Embryonic facial prominence (tissue), 1 donor: Measurements from ENCODE around the gene ZNF521.
"Not testable (repeated sequence)": the region's sequence is repeated elsewhere in the genome, so short reads cannot be mapped to it uniquely, and the experiment has no call there.

Experiments
- DNase-seq: peaks from one replicate; pipeline ENCODE4 v3.0.0-alpha.2; 2016; ENCODE audit errors: extremely low spot score

ZNF521 gene

GRCh38 chr18:25289001-25289631, 62.9 kb downstream of the ZNF521 start:
- peak; percentile 76 for DNase-seq

GRCh38 chr18:25288340-25288938, 63.5 kb downstream of the ZNF521 start:
- no peak for DNase-seq

- DNase-seq = no peak
Measured at GRCh38 chr18:25287106-25287505, 64.9 kb downstream of the ZNF521 start.

- no peak for DNase-seq
Measured at GRCh38 chr18:25284861-25285550, 67.0 kb downstream of the ZNF521 start.

- DNase-seq = no peak
Measured at GRCh38 chr18:25284281-25284680, 67.7 kb downstream of the ZNF521 start.

GRCh38 chr18:25283781-25284180, 68.2 kb downstream of the ZNF521 start:
- DNase-seq = no peak

GRCh38 chr18:25282896-25283703, 68.9 kb downstream of the ZNF521 start:
- DNase-seq = no peak

GRCh38 chr18:25282282-25282681, 69.7 kb downstream of the ZNF521 start:
- DNase-seq = no peak

- DNase-seq = no peak
Measured at GRCh38 chr18:25281556-25281955, 70.4 kb downstream of the ZNF521 start.

- no peak for DNase-seq
Measured at GRCh38 chr18:25279961-25280360, 72.0 kb downstream of the ZNF521 start.

- DNase-seq = no peak
Measured at GRCh38 chr18:25279556-25279955, 72.4 kb downstream of the ZNF521 start.

- DNase-seq = no peak
Measured at GRCh38 chr18:25279133-25279532, 72.8 kb downstream of the ZNF521 start.

GRCh38 chr18:25278394-25278793, 73.6 kb downstream of the ZNF521 start:
- no peak for DNase-seq

GRCh38 chr18:25275412-25276001, 76.5 kb downstream of the ZNF521 start:
- no peak for DNase-seq

- DNase-seq = no peak
Measured at GRCh38 chr18:25274926-25275325, 77.0 kb downstream of the ZNF521 start.

- not testable (repeated sequence) for DNase-seq
Measured at GRCh38 chr18:25266931-25267527, 84.9 kb downstream of the ZNF521 start.

- no peak for DNase-seq
Measured at GRCh38 chr18:25262920-25263319, 89.0 kb downstream of the ZNF521 start.

- DNase-seq = no peak
Measured at GRCh38 chr18:25261768-25262167, 90.2 kb downstream of the ZNF521 start.

GRCh38 chr18:25256439-25256838, 95.5 kb downstream of the ZNF521 start:
- DNase-seq = no peak

GRCh38 chr18:25253779-25254178, 98.2 kb downstream of the ZNF521 start:
- no peak for DNase-seq

- DNase-seq = no peak
Measured at GRCh38 chr18:25253136-25253535, 98.8 kb downstream of the ZNF521 start.

GRCh38 chr18:25251068-25251467, 100.9 kb downstream of the ZNF521 start:
- no peak for DNase-seq
